Endothelial cell of hepatic sinusoid (primary cell): Measurements from ENCODE around the gene FGF23.

Experiments used
- in situ Hi-C: cut with HindIII; loops from 2 replicates; pipeline ENCODE4 v1.10.0; 2017; ENCODE audit warnings: low sequenced_read_pairs

The FGF23 gene

DNA sequence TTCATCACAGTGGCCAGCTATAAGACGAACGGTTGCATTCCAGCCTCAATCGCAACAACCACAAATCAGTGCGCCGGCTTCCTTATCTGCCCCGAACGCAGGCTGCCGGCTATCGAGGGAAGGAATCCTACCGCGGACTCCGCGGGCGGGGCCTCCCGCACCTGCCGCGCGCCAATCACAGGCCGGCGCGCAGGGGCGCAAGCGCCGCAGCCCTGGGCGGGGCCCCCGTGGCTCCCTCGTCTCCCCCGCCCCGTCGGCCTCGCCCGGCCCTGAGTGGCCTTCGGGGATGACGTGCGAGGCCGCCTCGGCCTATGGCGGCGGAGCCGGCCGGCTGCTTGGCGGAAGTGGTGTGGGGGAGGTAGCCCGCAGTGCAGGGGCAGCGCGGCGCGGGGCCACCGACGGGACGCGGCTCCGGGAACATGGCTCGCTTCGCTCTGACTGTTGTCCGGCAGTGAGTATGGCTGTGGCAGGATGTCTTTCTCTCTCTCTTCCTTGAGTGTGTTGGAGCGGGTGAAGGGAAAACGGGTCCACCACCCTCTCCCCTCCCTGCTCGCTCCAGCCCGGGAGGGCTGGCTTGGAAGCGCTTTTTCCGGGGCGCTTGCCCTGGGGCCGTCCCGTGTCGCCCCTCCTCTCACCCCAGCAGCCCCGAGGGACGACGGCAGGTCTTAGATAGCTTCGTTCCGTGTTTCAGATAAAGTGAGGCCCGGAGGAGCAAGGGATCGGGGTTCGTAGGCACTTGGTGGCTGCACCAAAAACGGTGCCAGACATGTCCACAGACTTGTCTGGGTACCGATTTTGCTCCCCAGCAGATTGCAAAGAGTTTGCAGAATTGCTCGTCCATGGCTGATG is 58.4 kb downstream of the FGF23 start, which contains the start of gene TIGAR:
Gene TIGAR (plus strand): TSS at position 361 of the 849 bp plus-strand sequence. CDS start 59 bp downstream, at position 420.
- in situ Hi-C loops: loop anchor here (10.0 kb wide), 1 partner anchor 214 kb away; the partner anchor contains the start of gene RAD51AP1

DNA sequence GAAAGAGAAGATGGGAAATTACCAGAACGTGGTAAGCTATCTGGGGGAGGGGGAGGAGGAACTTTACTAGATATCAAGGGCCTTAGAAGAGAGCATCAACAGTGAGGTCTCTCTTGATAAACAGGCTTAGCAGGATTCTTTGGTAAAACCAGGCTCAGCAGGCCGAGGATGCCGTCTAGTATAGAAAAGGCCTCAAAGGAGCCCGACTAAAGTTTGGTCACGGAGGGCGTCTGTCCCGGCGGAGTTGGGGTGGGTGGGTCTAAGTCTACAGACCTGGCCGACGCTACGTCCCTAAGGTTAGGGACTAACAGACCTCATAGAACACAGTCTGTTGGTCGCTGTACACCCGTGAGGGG is 59.0 kb downstream of the FGF23 start:
- in situ Hi-C loops: loop anchor here (10.0 kb wide), 1 partner anchor 214 kb away; the partner anchor contains the start of gene RAD51AP1
